Camera-type eye (tissue), 1 donor: ENCODE measurements around the gene OR52J3. TPM values are rescaled to one million over a fixed set of nuclear protein-coding genes. Genes with fewer than 3 reads are reported as not detected.

Experiments
- total RNA-seq: library from RNA; depleted of rRNA; stranded (reverse); fragments of >200 nt; gene quantifications from one replicate; pipeline ENCODE4 v1.2.3, GENCODE V29; 2014

The OR52J3 gene
- not detected for total RNA-seq

GRCh38 chr11:5046226-5046625 is at the start of gene OR52J3:
Gene OR52J3 (plus strand): TSS chr11:5046526. CDS start chr11:5046526, 0 bp downstream.

GRCh38 chr11:5059391-5059790 is 13.1 kb downstream of the OR52J3 start, which contains the start of gene OR52E2:
Gene OR52E2 (minus strand): TSS chr11:5059627. CDS start chr11:5059627, 0 bp downstream.

GRCh38 chr11:5069272-5069671 is 22.9 kb downstream of the OR52J3 start, which contains the start of gene OR52E1:
Gene OR52E1 (plus strand): TSS chr11:5069572.

Other genes with a start within 250 kb of the OR52J3 start
- not detected for gene OR52R1, start 242.1 kb upstream of the OR52J3 start, total RNA-seq
- gene OR51F2, start 225.2 kb upstream of the OR52J3 start, total RNA-seq: not detected
- not detected for gene OR51S1, start 197.3 kb upstream of the OR52J3 start, total RNA-seq
- gene OR51T1, start 164.6 kb upstream of the OR52J3 start, total RNA-seq: not detected
- not detected for gene OR51A7, start 142.7 kb upstream of the OR52J3 start, total RNA-seq
- not detected for gene OR51G2, start 127.2 kb upstream of the OR52J3 start, total RNA-seq
- not detected for gene OR51G1, start 122.2 kb upstream of the OR52J3 start, total RNA-seq
- gene OR51A4, start 98.9 kb upstream of the OR52J3 start, total RNA-seq: not detected
- not detected for gene OR51A2, start 90.8 kb upstream of the OR52J3 start, total RNA-seq
- gene OR51L1, start 51.7 kb upstream of the OR52J3 start, total RNA-seq: not detected
- gene OR52E2, start 13.1 kb downstream of the OR52J3 start, total RNA-seq: not detected
- gene OR52E1, start 23.0 kb downstream of the OR52J3 start, total RNA-seq: 0.60 TPM
- gene OR52A5, start 91.8 kb downstream of the OR52J3 start, total RNA-seq: not detected
- gene OR52A1, start 108.2 kb downstream of the OR52J3 start, total RNA-seq: not detected
- not detected for gene OR51V1, start 154.2 kb downstream of the OR52J3 start, total RNA-seq
- 165 TPM for gene HBB, start 180.5 kb downstream of the OR52J3 start, total RNA-seq
- not detected for gene HBD, start 188.0 kb downstream of the OR52J3 start, total RNA-seq
- 6.3 TPM for gene HBG1, start 203.3 kb downstream of the OR52J3 start, total RNA-seq
- gene HBG2, start 208.3 kb downstream of the OR52J3 start, total RNA-seq: 1,428 TPM
- 1.5 TPM for gene HBE1, start 223.4 kb downstream of the OR52J3 start, total RNA-seq